AG04450 (cell line): ENCODE results near the gene RAMACL. TPM values are rescaled to one million over a fixed set of nuclear protein-coding genes. Genes with fewer than 3 reads are reported as not detected.

Experiments used
- CTCF ChIA-PET: fragments of 300-600, 350-600 bp; formaldehyde crosslinking; extraction: SDS; loops from one replicate; lab custom pipeline; 2022; ENCODE audit warnings: antibody characterized with exemption, inconsistent platforms; lab: Charles Lee
- POLR2A ChIA-PET: fragments of 350-600 bp; formaldehyde crosslinking; extraction: SDS; loops from one replicate; lab custom pipeline; 2021; ENCODE audit warnings: antibody characterized with exemption, inconsistent platforms; lab: Yijun Ruan, JAX
- DNase-seq: peaks from one replicate; pipeline ENCODE4 v3.0.0-alpha.2; 2011; ENCODE audit warnings: low read depth, low spot score
- H3K27ac ChIP-seq: one replicate; pipeline ENCODE4 v1.5.1; 2012; ENCODE audit warnings: low read depth, low read length, control low read depth
- H3K27me3 ChIP-seq: one replicate; pipeline ENCODE4 v1.6.0; 2012; ENCODE audit warnings: low read length; ENCODE audit not compliant: control insufficient read depth, insufficient read depth
- H3K4me3 ChIP-seq: 2 replicates; pipeline ENCODE4 v1.5.1; 2011; ENCODE audit warnings: mild to moderate bottlenecking, low read depth, low read length, control low read depth
- H3K9me3 ChIP-seq: 2 replicates; pipeline ENCODE4 v1.5.1; 2012; ENCODE audit warnings: low read length; ENCODE audit not compliant: control insufficient read depth, insufficient read depth
- CTCF ChIP-seq: IDR thresholded peaks from 2 replicates; pipeline ENCODE4 v1.5.1; 2011; ENCODE audit warnings: low read depth, low read length, control low read depth, inconsistent platforms
- polyA plus RNA-seq: library from polyadenylated mRNA; depleted of rRNA; stranded (reverse); fragments of >200 nt; gene quantifications from 2 replicates; pipeline ENCODE4 v1.2.3, GENCODE V29; 2011

RAMACL gene
- polyA plus RNA-seq, 1 experiment = 0.77 TPM

- DNase-seq = no peak
- CTCF ChIA-PET = no interaction called here
- no peak for TF ChIP-seq CTCF
- Histone ChIP-seq H3K27ac (no peak overlapping the region), H3K27me3 (no peaks in the 10 kb centered on the region), H3K4me3 (no peak overlapping the region), H3K9me3 (peaks cover 7% of the 10 kb centered on the region)
- POLR2A ChIA-PET = no interaction called here
Measured at GRCh38 chr6:166578536-166579236, 7.8 kb downstream of the RAMACL start.

- Histone ChIP-seq H3K27me3 (no peaks in the 10 kb centered on the region), H3K9me3 (peaks cover 7% of the 10 kb centered on the region), H3K4me3 (no peak overlapping the region), H3K27ac (no peak overlapping the region)
- no peak for TF ChIP-seq CTCF
- ChIA-PET POLR2A (no interaction called here), CTCF (interaction anchor here (0.6 kb wide), 1 partner anchor 174 kb away, joined by 3 read pairs; no protein-coding TSS in a partner anchor)
- no peak for DNase-seq
Measured at GRCh38 chr6:166575205-166575604, 11.3 kb downstream of the RAMACL start.

- ChIA-PET POLR2A (interaction anchor here (2.3 kb wide), 1 partner anchor 22 kb away, joined by 7 read pairs; no protein-coding TSS in a partner anchor), CTCF (no interaction called here)
- no peak overlapping the region for H3K4me3 ChIP-seq
- no peaks in the 10 kb centered on the region for H3K27me3 ChIP-seq
- H3K27ac ChIP-seq = no peak overlapping the region
- H3K9me3 ChIP-seq = peaks cover 13% of the 10 kb centered on the region
- TF ChIP-seq CTCF = no peak
- no peak for DNase-seq
Measured at GRCh38 chr6:166573511-166574216, 12.8 kb downstream of the RAMACL start.

- Histone ChIP-seq H3K27me3 (no peaks in the 10 kb centered on the region), H3K27ac (peak overlapping the region; percentile 90), H3K4me3 (peak overlapping the region; percentile 31), H3K9me3 (peaks cover 13% of the 10 kb centered on the region)
- peak; percentile 86 for DNase-seq
- TF ChIP-seq CTCF = no peak
- CTCF ChIA-PET = interaction anchor here (1.0 kb wide), 1 partner anchor 22 kb away, joined by 3 read pairs; no protein-coding TSS in a partner anchor
- POLR2A ChIA-PET = interaction anchor here (0.7 to 2.3 kb wide), 8 partner anchors 12 to 104 kb away, joined by 3 to 15 read pairs (median 4); partner anchors contain the start of gene RPS6KA2
Measured at GRCh38 chr6:166572370-166573261, 13.9 kb downstream of the RAMACL start.
